ENCODE results near the gene MFN2. TPM values are rescaled to one million over a fixed set of nuclear protein-coding genes. Genes with fewer than 3 reads are reported as not detected.
"Not testable (repeated sequence)": the region's sequence is repeated elsewhere in the genome, so short reads cannot be mapped to it uniquely, and the experiment has no call there.

The MFN2 gene
- total RNA-seq, 1 experiment from 2014 or later = 32.0 TPM

DNA sequence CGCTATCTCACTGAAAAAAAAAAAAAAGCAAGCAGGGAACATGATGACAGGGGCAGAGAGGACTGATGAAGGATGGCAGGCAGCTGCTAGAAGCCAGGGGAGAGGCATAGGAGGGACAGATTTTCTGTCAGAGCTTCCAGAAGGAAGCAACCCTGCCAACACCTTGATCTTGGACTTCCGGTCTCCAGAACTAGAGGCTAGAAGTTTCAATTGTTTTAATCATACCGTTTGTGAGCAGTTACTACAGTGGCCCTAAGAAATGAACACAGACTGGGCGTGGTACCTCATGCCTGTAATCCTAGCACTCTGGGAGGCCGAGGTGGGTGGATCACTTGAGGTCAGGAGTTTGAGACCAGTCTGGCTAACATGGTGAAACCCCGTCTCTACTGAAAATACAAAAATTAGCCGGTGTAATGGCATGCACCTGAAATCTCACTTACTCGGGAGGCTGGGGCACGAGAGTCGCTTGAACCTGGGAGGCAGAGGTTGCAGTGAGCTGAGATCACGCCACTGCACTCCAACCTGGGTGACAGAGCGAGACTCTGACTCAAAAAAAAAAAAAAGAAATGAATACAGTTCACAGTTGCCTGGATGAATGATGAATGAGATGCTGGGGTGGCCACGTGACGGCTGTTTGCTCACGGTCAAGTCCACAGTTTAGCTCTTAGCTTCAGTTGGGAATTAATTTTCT is 64.1 kb downstream of the MFN2 start:
- not testable (repeated sequence) for DNase-seq (ENCODE audit: extremely low read depth, low read depth)

DNA sequence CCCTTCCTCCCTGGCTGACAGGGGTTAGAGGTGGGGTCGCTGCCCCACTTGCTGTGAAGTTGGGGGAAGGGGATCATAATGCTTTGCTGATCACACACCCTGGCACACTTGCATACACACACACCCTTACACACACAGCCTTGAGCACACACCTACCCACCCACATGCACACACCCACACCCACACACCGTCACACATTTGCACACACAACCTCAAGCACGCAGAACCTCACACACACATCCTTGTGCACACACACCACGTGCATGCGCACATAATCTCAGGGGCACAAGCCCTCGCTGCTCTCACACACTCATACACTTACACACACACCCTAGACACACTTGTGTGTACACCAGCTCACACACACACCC is 66.5 kb downstream of the MFN2 start:
- no peak for DNase-seq (ENCODE audit: extremely low read depth, low read depth)

DNA sequence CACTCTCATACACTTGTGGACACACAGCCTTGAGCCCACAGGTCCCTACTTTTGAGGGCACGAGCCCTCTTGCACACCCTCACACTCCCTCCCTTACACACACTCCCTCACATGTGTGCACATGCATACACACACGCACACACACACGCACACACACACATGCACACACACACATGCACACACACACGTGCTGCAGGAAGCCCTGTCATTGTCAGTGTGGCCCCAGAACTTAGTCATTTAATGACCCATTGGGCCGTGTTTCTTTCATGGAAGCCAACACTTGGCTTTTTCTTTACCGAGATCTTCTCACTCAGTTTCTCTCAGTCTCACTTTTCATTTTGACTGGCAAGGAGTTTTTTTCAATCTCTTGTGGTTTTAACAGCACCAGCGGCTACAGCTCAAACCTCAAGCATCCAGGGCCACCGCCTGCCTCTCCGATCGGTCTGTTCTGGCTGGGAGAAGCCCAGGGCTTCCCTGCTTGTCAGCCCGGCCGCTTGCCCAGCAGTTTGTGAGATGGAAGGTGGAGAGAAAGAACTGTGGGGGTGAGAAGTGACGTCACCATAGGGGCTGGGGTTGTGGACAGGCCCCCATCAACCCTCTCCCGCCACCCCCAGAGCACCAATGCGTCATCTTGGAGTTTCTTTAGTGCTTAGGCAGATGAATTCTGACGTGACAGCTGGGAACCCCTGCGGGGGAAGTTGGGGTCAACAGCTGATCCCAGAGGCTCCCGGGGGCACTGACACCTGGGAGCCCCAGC is 67.1 kb downstream of the MFN2 start:
- DNase-seq (ENCODE audit: extremely low read depth, low read depth) = no peak

DNA sequence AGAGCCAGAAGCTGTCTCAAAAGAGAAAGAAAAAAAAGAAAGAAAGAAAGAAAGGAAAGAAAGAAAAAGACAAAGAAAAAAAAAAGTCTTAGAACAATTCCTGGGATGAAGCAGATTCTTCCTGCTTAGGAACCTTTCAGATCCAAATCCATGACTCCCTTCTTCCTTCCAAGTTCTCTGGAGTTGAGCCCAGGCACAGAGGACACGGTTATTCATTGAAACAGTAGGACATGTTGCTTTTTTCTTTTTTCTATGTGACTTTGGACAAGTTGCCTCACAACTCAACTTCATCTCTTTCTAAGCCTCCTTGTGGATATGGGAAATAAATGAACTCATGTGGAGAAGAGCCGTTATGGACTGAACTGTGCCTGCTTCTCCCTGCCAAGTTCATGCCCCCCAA is 68.1 kb downstream of the MFN2 start:
- no peak for DNase-seq (ENCODE audit: extremely low read depth, low read depth)

DNA sequence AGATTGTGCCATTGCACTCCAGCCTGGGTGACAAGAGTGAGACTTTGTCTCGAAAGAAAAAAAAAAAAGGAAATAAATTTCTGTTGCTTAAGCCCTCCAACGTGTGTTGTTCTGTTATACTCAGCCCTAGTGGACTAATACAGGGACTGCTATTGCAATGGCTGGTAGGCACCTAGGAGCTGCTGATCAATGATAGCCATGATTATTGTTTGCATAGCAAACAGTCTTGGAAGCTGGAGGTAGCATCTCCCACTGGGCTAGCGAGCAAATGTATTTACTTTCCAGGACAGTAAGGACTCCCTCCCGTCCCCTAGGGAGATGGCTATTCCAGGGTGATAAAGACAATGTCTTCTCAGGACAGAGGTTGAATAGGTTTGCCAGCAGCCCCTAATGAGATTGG is 69.4 kb downstream of the MFN2 start:
- no peak for DNase-seq (ENCODE audit: extremely low read depth, low read depth)

GRCh38 chr1:12051361-12051760 is 71.1 kb downstream of the MFN2 start:
- no peak for DNase-seq (ENCODE audit: extremely low read depth, low read depth)

DNA sequence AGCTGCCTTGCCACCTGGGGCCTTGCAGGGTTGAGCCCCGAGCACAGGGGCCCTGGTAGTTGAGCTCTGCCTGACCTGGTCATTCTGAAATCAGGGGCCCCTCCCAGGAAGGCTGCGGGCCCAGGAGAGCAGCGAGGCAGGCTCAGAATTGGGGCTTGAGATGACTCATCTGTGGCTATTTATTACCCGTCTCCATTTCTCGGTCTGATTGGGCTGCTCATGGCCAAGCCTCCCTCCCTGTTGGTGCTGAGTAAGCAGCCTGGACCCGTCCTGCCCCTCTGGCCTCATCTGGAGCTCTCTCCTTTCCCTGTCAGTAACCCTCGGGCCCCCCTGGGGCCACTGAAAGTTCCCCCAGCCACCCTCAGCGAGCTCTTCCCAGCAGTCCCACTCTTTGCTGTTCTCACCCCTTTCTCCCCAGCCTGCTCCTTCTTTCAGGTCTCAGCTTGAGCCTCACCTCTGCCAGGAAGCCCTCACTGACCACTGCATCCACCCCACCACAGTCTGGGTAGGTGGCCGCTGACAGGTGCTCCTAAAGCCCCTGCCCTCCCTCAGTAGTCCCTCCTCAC is 71.8 kb downstream of the MFN2 start:
- DNase-seq (ENCODE audit: extremely low read depth, low read depth) = peak; percentile 22

DNA sequence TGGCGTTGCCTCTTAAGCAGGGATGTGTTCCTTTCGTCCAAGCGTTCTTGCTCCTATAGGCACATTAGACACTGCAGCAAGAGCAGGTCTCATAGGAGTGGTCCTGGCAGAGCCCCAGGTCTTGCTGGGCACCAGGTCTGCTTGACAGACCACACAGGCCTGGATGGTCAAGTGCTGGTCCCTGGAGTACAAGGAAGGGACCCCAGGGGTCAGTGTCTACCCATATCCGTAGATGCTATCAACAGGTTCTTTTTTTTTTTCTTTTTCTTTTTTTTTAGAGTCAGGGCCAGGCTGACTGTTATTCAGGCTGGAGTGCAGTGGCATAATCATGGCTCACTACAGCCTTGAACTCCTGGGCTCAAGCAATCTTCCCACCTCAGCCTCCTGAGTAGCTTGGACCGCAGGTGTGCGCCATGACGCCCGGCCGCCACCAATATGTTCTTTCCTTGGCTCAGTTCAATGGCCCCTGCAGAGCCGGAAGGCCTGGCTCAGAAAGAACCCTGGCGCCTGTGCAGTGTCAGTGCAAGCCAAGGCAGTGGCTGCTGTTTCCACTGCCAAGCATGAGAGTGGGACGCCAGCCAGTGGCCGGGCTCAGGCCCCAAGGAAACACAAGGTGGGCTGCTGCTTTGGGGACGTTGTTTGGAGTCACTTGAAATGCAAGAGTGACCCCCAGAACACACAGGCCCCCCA is 72.9 kb downstream of the MFN2 start:
- no peak for DNase-seq (ENCODE audit: extremely low read depth, low read depth)

DNA sequence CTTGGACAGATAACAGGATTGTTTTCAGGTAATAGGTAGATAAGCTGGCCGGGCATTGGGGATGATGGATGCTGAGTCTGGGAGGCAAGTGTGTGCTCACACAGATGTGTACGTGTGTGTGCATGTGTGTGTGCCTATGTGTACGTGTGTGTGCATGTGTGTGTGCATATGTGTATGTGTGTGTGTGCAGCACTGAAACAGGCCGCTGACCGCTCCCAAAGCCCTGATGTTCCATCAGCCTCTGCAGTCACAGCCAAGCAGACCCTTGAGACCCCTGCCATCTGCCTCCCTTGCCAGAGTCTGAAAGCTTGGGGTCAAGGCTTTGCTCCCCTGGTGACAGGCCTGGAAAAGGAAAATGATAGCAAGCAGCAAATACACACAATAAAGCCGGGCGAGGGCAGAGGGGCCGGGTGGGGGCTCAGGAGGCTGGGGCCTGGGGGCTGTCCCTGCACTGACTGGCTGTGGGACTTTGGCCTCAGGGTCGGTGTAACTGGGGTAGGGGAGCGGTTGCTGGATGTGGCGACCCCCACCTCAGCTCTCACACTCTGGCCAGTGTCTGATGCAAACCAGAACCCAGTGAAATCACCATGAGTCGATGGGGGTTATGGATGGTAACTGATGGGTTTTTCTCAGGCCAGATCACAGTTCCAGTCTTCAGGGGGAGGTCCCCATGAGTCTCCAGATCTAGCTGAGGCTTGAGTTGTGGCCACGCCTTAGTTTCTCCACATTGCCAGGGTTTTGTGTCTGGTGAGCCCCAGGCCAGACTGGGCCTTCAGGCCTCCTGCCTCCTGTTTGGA is 73.7 kb downstream of the MFN2 start:
- DNase-seq (ENCODE audit: extremely low read depth, low read depth) = no peak

- DNase-seq (ENCODE audit: extremely low read depth, low read depth) = no peak
Observed at GRCh38 chr1:12055259-12055658, 75.0 kb downstream of the MFN2 start.

GRCh38 chr1:12056331-12056841 is 76.1 kb downstream of the MFN2 start:
- no peak for DNase-seq (ENCODE audit: extremely low read depth, low read depth)

DNA sequence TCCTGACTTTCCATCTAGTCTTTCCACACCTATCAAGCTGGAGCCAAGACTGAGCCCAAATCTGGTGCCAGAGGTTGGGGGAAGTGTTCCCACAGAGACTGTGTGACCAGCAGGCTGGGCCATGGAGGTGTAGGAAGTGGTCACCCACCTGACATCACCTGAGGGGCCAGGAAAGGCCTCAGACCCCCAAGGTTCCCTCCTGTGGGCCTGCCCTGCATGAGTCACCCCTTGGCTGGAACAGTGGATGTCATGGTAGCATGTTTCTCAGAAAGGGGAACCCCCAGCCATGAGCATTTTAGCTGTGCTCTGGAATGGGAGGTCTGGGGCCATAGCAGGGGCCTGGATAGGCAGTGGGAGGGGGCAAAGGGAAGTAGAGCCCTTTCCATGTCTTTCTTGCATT is 77.1 kb downstream of the MFN2 start:
- DNase-seq (ENCODE audit: extremely low read depth, low read depth) = no peak

GRCh38 chr1:12057940-12058687 is 77.9 kb downstream of the MFN2 start:
- DNase-seq (ENCODE audit: extremely low read depth, low read depth) = no peak

- no peak for DNase-seq (ENCODE audit: extremely low read depth, low read depth)
Observed at GRCh38 chr1:12059226-12059625, 79.0 kb downstream of the MFN2 start.

- no peak for DNase-seq (ENCODE audit: extremely low read depth, low read depth)
Observed at GRCh38 chr1:12059722-12060464, 79.6 kb downstream of the MFN2 start.

- no peak for DNase-seq (ENCODE audit: extremely low read depth, low read depth)
Observed at GRCh38 chr1:12060500-12060899, 80.3 kb downstream of the MFN2 start.
